HepG2 (cell line): Measurements from ENCODE around the gene NLRC5. TPM values are rescaled to one million over a fixed set of nuclear protein-coding genes. Genes with fewer than 3 reads are reported as not detected.
A peak's percentile ranks its signal among the peaks of the same experiment; 100 is the strongest.

ENCODE experiments used
- GABPB1 ChIP-seq: IDR thresholded peaks from 2 replicates; pipeline ENCODE4 v1.6.1; 2016; ENCODE audit warnings: mild to moderate bottlenecking, missing genetic modification reagents, moderate library complexity, missing compliant biosample characterization
- HHEX ChIP-seq: IDR thresholded peaks from 2 replicates; pipeline ENCODE4 v1.6.1; 2016; ENCODE audit warnings: control low read depth
- MAX ChIP-seq: IDR thresholded peaks from 2 replicates; pipeline ENCODE4 v1.6.1; 2012; ENCODE audit warnings: inconsistent platforms
- MED1 ChIP-seq: sonication (generic); formaldehyde crosslinking; IDR thresholded peaks from 2 replicates; pipeline ENCODE4 v1.4.0; 2020; ENCODE audit warnings: missing genetic modification reagents
- NRL ChIP-seq: sonication (generic); formaldehyde crosslinking; IDR thresholded peaks from 2 replicates; pipeline ENCODE4 v1.5.0; 2020; ENCODE audit warnings: missing genetic modification reagents, mild to moderate bottlenecking, moderate library complexity, borderline replicate concordance
- SAFB2 ChIP-seq: sonication (generic); formaldehyde crosslinking; IDR thresholded peaks from 2 replicates; pipeline ENCODE4 v1.5.1; 2020; ENCODE audit warnings: missing genetic modification reagents, low read depth, mild to moderate bottlenecking, borderline replicate concordance
- SALL1 ChIP-seq: sonication (generic); formaldehyde crosslinking; IDR thresholded peaks from 2 replicates; pipeline ENCODE4 v1.8.0; 2022; ENCODE audit warnings: mild to moderate bottlenecking, missing genetic modification reagents
- SMAD9 ChIP-seq: sonication (generic); formaldehyde crosslinking; IDR thresholded peaks from 2 replicates; pipeline ENCODE4 v1.5.1; 2020; ENCODE audit warnings: mild to moderate bottlenecking, missing genetic modification reagents
- SRSF9 ChIP-seq: fragments of 200-400 bp; formaldehyde crosslinking; IDR thresholded peaks from 2 replicates; pipeline ENCODE4 v1.6.1; 2018; ENCODE audit warnings: borderline replicate concordance, mild to moderate bottlenecking, low read depth, low read length; ENCODE audit not compliant: insufficient read depth, poor library complexity, severe bottlenecking
- SRY ChIP-seq: sonication (generic); formaldehyde crosslinking; IDR thresholded peaks from 2 replicates; pipeline ENCODE4 v1.8.0; 2022; ENCODE audit warnings: mild to moderate bottlenecking, missing genetic modification reagents
- ZFP1 ChIP-seq: IDR thresholded peaks from 2 replicates; pipeline ENCODE4 v1.6.1; 2016
- ZFX ChIP-seq: sonication (generic); formaldehyde crosslinking; IDR thresholded peaks from 2 replicates; pipeline ENCODE4 v1.4.0; 2020; ENCODE audit warnings: mild to moderate bottlenecking, low read depth, missing genetic modification reagents, moderate library complexity
- ZNF10 ChIP-seq: sonication (generic); formaldehyde crosslinking; IDR thresholded peaks from 2 replicates; pipeline ENCODE4 v1.4.0; 2020; ENCODE audit warnings: mild to moderate bottlenecking, low read depth, missing genetic modification reagents, borderline replicate concordance
- ZNF607 ChIP-seq: sonication (generic); formaldehyde crosslinking; IDR thresholded peaks from 2 replicates; pipeline ENCODE4 v1.5.1; 2020; ENCODE audit warnings: missing genetic modification reagents, mild to moderate bottlenecking, borderline replicate concordance
- ZNF615 ChIP-seq: sonication (generic); formaldehyde crosslinking; IDR thresholded peaks from 2 replicates; pipeline ENCODE4 v1.5.0; 2020; ENCODE audit warnings: mild to moderate bottlenecking, missing genetic modification reagents, borderline replicate concordance
- ZNF747 ChIP-seq: sonication (generic); formaldehyde crosslinking; IDR thresholded peaks from 2 replicates; pipeline ENCODE4 v1.8.1; 2023; ENCODE audit warnings: missing genetic modification reagents, mild to moderate bottlenecking, borderline replicate concordance
- polyA plus RNA-seq, 8 experiments: library from polyadenylated mRNA; depleted of rRNA in 3 of 8; stranded (reverse) in 7 of 8; unstranded in 1 of 8; fragments of >200 nt; fragmentation: Illumina TruSeq in 4 of 8; extraction: Trizol in 4 of 8; gene quantifications; 2 replicates each; pipeline versions ENCODE4 v1.2.1 to v1.2.3, GENCODE V29; 2011 to 2016; ENCODE audit warnings: low read depth in 4 of 8, missing spikeins in 1 of 8, mixed read lengths in 1 of 8; ENCODE audit not compliant: insufficient read depth in 1 of 8
- total RNA-seq, 5 experiments: library from RNA; depleted of rRNA; stranded (reverse); fragments of >200 nt; fragmentation: Illumina TruSeq; extraction: Trizol; gene quantifications; 2 replicates each; pipeline ENCODE4 v1.2.3, GENCODE V29; 2016; ENCODE audit warnings: low read depth in 1 of 5
- TF ChIP-seq, protein P1 (sequence below): sonication (generic); formaldehyde crosslinking; IDR thresholded peaks from 2 replicates; pipeline ENCODE4; 2020; ENCODE audit warnings: missing genetic modification reagents, mild to moderate bottlenecking, borderline replicate concordance
- TF ChIP-seq, protein P2 (sequence below), 2 experiments: sonication (generic) in 1 of 2; formaldehyde crosslinking in 1 of 2; IDR thresholded peaks; 2 replicates each; pipeline versions ENCODE4 v1.4.0 to v1.6.1; 2016 to 2020; ENCODE audit warnings: borderline replicate concordance in 1 of 2, low read depth in 1 of 2, mild to moderate bottlenecking in 1 of 2, missing genetic modification reagents in 1 of 2
- TF ChIP-seq, protein P3 (sequence below): sonication (generic); formaldehyde crosslinking; IDR thresholded peaks from 2 replicates; pipeline ENCODE4 v1.4.0; 2020; ENCODE audit warnings: missing genetic modification reagents
- TF ChIP-seq, protein P4 (sequence below): IDR thresholded peaks from 2 replicates; pipeline ENCODE4 v1.6.1; 2016

NLRC5 gene
- total and polyA plus RNA-seq, 2 of the 13 experiments (the other 11 are each of a cell fraction or from before 2014, with no cell fraction given), result 6.3 to 12.7 TPM

DNA sequence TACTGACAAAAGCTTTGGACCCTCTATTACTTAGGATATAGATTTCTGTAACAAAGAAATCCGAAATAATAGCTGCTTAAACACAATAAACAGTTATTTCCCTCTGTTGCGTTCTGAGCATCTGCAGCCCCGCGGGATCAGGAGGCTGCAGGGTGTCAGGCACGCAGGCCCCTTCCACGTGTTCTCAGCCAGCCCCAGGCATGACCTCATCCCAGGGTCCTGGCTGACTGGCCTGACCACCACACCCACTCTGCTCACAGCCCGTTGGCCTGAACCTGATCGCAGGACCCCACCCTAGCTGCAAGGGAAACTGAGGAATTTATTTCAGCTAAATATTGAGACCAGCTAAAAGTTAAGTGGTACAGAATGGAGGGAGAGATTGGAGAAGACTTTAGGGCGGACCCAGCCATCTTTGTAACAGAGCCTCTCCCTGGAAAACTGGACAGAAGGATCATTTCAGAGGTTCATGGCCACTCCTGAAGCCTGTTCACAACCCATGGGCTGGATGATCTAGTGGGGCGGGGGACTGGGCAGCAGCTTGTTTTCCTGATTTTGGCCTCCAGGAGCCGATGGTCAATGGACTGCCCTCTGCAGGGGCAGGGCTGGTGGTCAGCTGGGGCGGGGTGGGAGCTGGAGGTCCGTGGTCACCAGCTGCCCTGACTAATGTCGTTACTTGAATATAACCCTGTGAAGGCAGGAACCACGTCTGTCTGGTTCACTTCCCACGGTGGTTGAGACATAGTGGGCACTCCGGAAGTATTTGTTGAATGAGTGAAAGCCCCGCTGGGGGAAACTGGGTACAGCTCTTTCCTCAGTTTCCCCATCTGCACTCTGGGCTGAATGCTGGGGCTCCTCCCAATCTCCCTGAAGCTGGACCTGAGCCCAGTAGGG lies 16.7 kb upstream of the NLRC5 start (continued):
- TF ChIP-seq, protein P1, sequence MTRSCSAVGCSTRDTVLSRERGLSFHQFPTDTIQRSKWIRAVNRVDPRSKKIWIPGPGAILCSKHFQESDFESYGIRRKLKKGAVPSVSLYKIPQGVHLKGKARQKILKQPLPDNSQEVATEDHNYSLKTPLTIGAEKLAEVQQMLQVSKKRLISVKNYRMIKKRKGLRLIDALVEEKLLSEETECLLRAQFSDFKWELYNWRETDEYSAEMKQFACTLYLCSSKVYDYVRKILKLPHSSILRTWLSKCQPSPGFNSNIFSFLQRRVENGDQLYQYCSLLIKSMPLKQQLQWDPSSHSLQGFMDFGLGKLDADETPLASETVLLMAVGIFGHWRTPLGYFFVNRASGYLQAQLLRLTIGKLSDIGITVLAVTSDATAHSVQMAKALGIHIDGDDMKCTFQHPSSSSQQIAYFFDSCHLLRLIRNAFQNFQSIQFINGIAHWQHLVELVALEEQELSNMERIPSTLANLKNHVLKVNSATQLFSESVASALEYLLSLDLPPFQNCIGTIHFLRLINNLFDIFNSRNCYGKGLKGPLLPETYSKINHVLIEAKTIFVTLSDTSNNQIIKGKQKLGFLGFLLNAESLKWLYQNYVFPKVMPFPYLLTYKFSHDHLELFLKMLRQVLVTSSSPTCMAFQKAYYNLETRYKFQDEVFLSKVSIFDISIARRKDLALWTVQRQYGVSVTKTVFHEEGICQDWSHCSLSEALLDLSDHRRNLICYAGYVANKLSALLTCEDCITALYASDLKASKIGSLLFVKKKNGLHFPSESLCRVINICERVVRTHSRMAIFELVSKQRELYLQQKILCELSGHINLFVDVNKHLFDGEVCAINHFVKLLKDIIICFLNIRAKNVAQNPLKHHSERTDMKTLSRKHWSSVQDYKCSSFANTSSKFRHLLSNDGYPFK, result peak; percentile 10; the same call in 1 of the 2 replicates
- TF ChIP-seq SRY (CRISPR knock-in tag) (peak; percentile 74; the same call in 1 of the 2 replicates), SAFB2 (CRISPR knock-in tag) (0 out of 2 replicates have a peak, but pooled peaks have one; percentile 23), ZNF10 (CRISPR knock-in tag) (no peak), HHEX (CRISPR knock-in tag) (no peak), SALL1 (CRISPR knock-in tag) (peak; percentile 45), SMAD9 (CRISPR knock-in tag) (no peak), MED1 (CRISPR knock-in tag) (peak; percentile 48; the same call in 1 of the 2 replicates), ZFX (CRISPR knock-in tag) (peak; percentile 51), NRL (CRISPR knock-in tag) (0 out of 2 replicates have a peak, but pooled peaks have one; percentile 2), ZNF747 (no peak), MAX (peak; percentile 73), GABPB1 (CRISPR knock-in tag) (peak; percentile 48; the same call in 1 of the 2 replicates), ZNF615 (CRISPR knock-in tag) (no peak), ZFP1 (CRISPR knock-in tag) (no peak), ZNF607 (0 out of 2 replicates have a peak, but pooled peaks have one; percentile 44), SRSF9 (no peak)
- TF ChIP-seq, protein P2, sequence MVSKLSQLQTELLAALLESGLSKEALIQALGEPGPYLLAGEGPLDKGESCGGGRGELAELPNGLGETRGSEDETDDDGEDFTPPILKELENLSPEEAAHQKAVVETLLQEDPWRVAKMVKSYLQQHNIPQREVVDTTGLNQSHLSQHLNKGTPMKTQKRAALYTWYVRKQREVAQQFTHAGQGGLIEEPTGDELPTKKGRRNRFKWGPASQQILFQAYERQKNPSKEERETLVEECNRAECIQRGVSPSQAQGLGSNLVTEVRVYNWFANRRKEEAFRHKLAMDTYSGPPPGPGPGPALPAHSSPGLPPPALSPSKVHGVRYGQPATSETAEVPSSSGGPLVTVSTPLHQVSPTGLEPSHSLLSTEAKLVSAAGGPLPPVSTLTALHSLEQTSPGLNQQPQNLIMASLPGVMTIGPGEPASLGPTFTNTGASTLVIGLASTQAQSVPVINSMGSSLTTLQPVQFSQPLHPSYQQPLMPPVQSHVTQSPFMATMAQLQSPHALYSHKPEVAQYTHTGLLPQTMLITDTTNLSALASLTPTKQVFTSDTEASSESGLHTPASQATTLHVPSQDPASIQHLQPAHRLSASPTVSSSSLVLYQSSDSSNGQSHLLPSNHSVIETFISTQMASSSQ (IDR thresholded peaks at IDR 0.05; ENCODE audit: low read depth), result no peak
- TF ChIP-seq, protein P2 (CRISPR knock-in tag; IDR thresholded peaks at IDR 0.05; ENCODE audit: borderline replicate concordance), result no peak
- TF ChIP-seq, protein P3, sequence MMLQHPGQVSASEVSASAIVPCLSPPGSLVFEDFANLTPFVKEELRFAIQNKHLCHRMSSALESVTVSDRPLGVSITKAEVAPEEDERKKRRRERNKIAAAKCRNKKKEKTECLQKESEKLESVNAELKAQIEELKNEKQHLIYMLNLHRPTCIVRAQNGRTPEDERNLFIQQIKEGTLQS, result no peak
- TF ChIP-seq, protein P4, sequence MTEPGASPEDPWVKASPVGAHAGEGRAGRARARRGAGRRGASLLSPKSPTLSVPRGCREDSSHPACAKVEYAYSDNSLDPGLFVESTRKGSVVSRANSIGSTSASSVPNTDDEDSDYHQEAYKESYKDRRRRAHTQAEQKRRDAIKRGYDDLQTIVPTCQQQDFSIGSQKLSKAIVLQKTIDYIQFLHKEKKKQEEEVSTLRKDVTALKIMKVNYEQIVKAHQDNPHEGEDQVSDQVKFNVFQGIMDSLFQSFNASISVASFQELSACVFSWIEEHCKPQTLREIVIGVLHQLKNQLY (CRISPR knock-in tag), result peak; percentile 41; the same call in 1 of the 2 replicates
